Stimulated activated CD4-positive, alpha-beta T cell treated with anti-CD3 and anti-CD28 coated beads, Interleukin-15, amount 100 ng/mL, for 24 hours (primary cell): ENCODE measurements around the gene SIK1.

Source experiments
- DNase-seq: peaks from one replicate; pipeline ENCODE4 v3.0.0-alpha.2; 2020

The SIK1 gene

GRCh38 chr21:43365611-43366426 lies 61.1 kb downstream of the SIK1 start:
- DNase-seq = no peak

GRCh38 chr21:43364851-43365424 lies 62.0 kb downstream of the SIK1 start:
- DNase-seq = no peak
